AG04449 (cell line): ENCODE results near the gene RCAN2.
"Not testable (repeated sequence)": the region's sequence is repeated elsewhere in the genome, so short reads cannot be mapped to it uniquely, and the experiment has no call there.

Source experiments
- CTCF ChIA-PET: fragments of 350-600 bp; formaldehyde crosslinking; extraction: SDS; loops from one replicate; lab custom pipeline; 2021; ENCODE audit warnings: antibody characterized with exemption; lab: Yijun Ruan, JAX
- POLR2A ChIA-PET: fragments of 400-600, 350-600 bp; formaldehyde crosslinking; extraction: SDS; loops from one replicate; lab custom pipeline; 2020; ENCODE audit warnings: antibody characterized with exemption, inconsistent platforms; lab: Yijun Ruan, JAX
- DNase-seq: peaks from one replicate; pipeline ENCODE4 v3.0.0-alpha.2; 2010; ENCODE audit warnings: low read depth, low spot score
- H3K4me3 ChIP-seq: 2 replicates; pipeline ENCODE4 v1.5.1; 2011; ENCODE audit warnings: low read depth, mild to moderate bottlenecking, control low read depth, low read length
- CTCF ChIP-seq: IDR thresholded peaks from one replicate; pipeline ENCODE4 v1.5.1; 2011; ENCODE audit warnings: mild to moderate bottlenecking, moderate library complexity, low read length, control low read depth, inconsistent platforms; ENCODE audit not compliant: insufficient read depth; ENCODE audit errors: missing control alignments

RCAN2 gene

GRCh38 chr6:46338131-46338530 is 153.1 kb downstream of the RCAN2 start:
- no peak for TF ChIP-seq CTCF
- ChIA-PET CTCF (no interaction called here), POLR2A (no interaction called here)
- H3K4me3 ChIP-seq: no peak overlapping the region
- no peak for DNase-seq

GRCh38 chr6:46334442-46334841 is 156.8 kb downstream of the RCAN2 start:
- ChIA-PET CTCF (no interaction called here), POLR2A (no interaction called here)
- no peak for DNase-seq
- TF ChIP-seq CTCF: no peak
- H3K4me3 ChIP-seq: no peak overlapping the region

- CTCF ChIA-PET: interaction anchor here (0.5 kb wide), 1 partner anchor 987 kb away, joined by 3 read pairs; no protein-coding TSS in a partner anchor
- H3K4me3 ChIP-seq: no peak overlapping the region
- no peak for TF ChIP-seq CTCF
- DNase-seq: no peak
- POLR2A ChIA-PET: no interaction called here
These were observed 157.8 kb downstream of the RCAN2 start for GRCh38 chr6:46333481-46333880.

- H3K4me3 ChIP-seq, POLR2A ChIA-PET, CTCF ChIA-PET, DNase-seq: not testable (repeated sequence)
These were observed 158.8 kb downstream of the RCAN2 start for GRCh38 chr6:46332448-46332847.

GRCh38 chr6:46331461-46331860 is 159.8 kb downstream of the RCAN2 start:
- CTCF ChIA-PET: no interaction called here
- no peak for TF ChIP-seq CTCF
- POLR2A ChIA-PET: no interaction called here

GRCh38 chr6:46329568-46329967 is 161.7 kb downstream of the RCAN2 start:
- ChIA-PET POLR2A (no interaction called here), CTCF (no interaction called here)
- no peak for DNase-seq
- TF ChIP-seq CTCF: no peak
- H3K4me3 ChIP-seq: no peak overlapping the region

More at GRCh38 chr6:46331461-46331860, 159.8 kb downstream of the RCAN2 start:
- no peak for DNase-seq
- H3K4me3 ChIP-seq: no peak overlapping the region

- CTCF ChIA-PET: no interaction called here
- POLR2A ChIA-PET: no interaction called here
- DNase-seq: no peak
- no peak overlapping the region for H3K4me3 ChIP-seq
- no peak for TF ChIP-seq CTCF
These were observed 163.5 kb downstream of the RCAN2 start for GRCh38 chr6:46327779-46328178.
